Esophagus squamous epithelium (tissue), 5 donors: ENCODE results near the gene NR2F2. TPM values are rescaled to one million over a fixed set of nuclear protein-coding genes. Genes with fewer than 3 reads are reported as not detected.

Source experiments
- DNase-seq: peaks from one replicate; lab custom pipeline; 2025; lab: John Stamatoyannopoulos, UW
- H3K27ac ChIP-seq, 4 donors: fragments of 200-600 bp; sonication (generic); one replicate each; pipeline ENCODE4 v1.5.1; 2016 to 2019; ENCODE audit warnings: mild to moderate bottlenecking in 1 of 4
- H3K27me3 ChIP-seq, 4 donors: fragments of 200-600 bp; sonication (generic); 1 replicate in 3 of 4; 2 replicates in 1 of 4; pipeline versions ENCODE4 v1.5.1 to v1.6.0; 2017 to 2021; ENCODE audit warnings: antibody characterized with exemption in 1 of 4
- H3K36me3 ChIP-seq, 3 donors: fragments of 200-600 bp; sonication (generic); one replicate each; pipeline ENCODE4 v1.5.1; 2016 to 2019
- H3K4me1 ChIP-seq, 3 donors: fragments of 200-600 bp; sonication (generic); one replicate each; pipeline ENCODE4 v1.5.1; 2017 to 2019
- H3K4me3 ChIP-seq, 4 donors: fragments of 200-600 bp; sonication (generic); 1 replicate in 3 of 4; 2 replicates in 1 of 4; pipeline ENCODE4 v1.5.1; 2016 to 2019; ENCODE audit warnings: mild to moderate bottlenecking in 2 of 4, moderate library complexity in 1 of 4
- H3K9me3 ChIP-seq, 3 donors: fragments of 200-600 bp; sonication (generic); one replicate each; pipeline ENCODE4 v1.5.1; 2016 to 2019
- CTCF ChIP-seq, 6 experiments: fragments of 450-650 bp in 4 of 6; fragments of 200-600 bp in 2 of 6; sonication (generic) in 2 of 6; IDR thresholded peaks; one replicate each; pipeline ENCODE4 v1.5.1; 2016 to 2019; ENCODE audit warnings: antibody characterized with exemption in 6 of 6, mild to moderate bottlenecking in 4 of 6, moderate library complexity in 4 of 6
- POLR2A ChIP-seq, 4 donors: fragments of 450-650 bp; IDR thresholded peaks; one replicate each; pipeline ENCODE4 v1.6.1; 2017; ENCODE audit warnings: antibody characterized with exemption in 4 of 4, mild to moderate bottlenecking in 4 of 4, moderate library complexity in 3 of 4
- WGBS, 2 donors: methylation state at CpG; one replicate each; pipeline ENCODE4 v1.1.5; 2018; 5-methylcytosine and 5-hydroxymethylcytosine counted together
- intact Hi-C: fragments of 100-400 bp; cut with DNase I; formaldehyde crosslinking; loops from one replicate; pipeline ENCODE4 v1.15.0; 2022
- total RNA-seq, 4 donors: library from RNA; depleted of rRNA; stranded (reverse); fragments of >200 nt; gene quantifications; one replicate each; pipeline ENCODE4 v1.1.0, GENCODE V29; 2016
- donor health status: DM: yes; HTN: yes; CAD: no.

NR2F2 gene
- total RNA-seq, 4 donors from 2014 or later = 3.7 to 15.6 (median 6.4) TPM

DNA sequence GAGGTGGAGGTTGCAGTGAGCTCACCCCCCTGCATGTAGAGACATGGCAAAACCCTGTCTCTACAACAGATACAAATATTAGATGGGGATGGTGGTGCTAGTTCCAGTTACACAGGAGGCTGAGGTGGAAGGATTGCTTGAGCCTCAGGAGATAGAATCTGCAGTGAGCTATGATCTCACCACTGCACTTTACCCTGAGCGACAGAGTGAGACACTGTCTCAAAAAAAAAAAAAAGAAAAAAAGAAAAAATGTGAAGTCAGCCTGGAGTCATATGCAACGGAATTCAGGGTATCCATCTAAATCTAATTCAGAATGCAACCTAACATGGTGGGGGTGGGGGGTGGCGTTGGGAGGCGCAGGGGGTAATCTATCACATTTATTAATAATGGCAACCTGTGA lies 37.1 kb upstream of the NR2F2 start:
- H3K4me3 ChIP-seq = no peak overlapping the region
- TF ChIP-seq CTCF (IDR thresholded peaks at IDR 0.05) (no peak), POLR2A (IDR thresholded peaks at IDR 0.05) (no peak)
- DNase-seq = no peak
- 68 to 82% methylated on average over 3 to 4 of the region's 4 CpGs for WGBS, 2 donors
- H3K27me3 ChIP-seq = no peaks in the 10 kb centered on the region
- no peaks in the 10 kb centered on the region for H3K4me1 ChIP-seq
- intact Hi-C loops = no loop called here
- no peak overlapping the region for H3K27ac ChIP-seq
- H3K9me3 ChIP-seq = peaks cover 0 to 8% (median 0%) of the 10 kb centered on the region in 3 donors
- no peaks in the 10 kb centered on the region for H3K36me3 ChIP-seq

DNA sequence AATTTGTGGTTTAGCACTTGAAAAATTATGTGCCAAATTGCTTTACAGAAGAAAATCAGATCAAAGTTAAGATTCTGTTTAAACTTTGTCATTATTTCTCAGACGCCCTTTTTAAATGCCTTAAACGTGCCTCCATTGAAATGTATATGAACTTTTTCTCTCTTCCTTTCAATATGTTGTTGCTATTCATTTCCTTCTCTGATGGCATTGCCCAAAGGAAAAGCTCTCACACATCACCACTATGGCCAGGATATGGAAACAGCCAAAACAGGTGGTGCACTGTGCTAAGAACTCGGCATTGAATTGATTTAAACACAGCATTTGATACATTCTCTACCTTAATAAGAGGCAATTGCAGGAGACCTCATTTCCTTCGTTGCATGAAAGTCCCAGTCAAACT lies 35.7 kb upstream of the NR2F2 start:
- WGBS, 2 donors = 63 to 83% methylated on average over 4 of the region's 4 CpGs

DNA sequence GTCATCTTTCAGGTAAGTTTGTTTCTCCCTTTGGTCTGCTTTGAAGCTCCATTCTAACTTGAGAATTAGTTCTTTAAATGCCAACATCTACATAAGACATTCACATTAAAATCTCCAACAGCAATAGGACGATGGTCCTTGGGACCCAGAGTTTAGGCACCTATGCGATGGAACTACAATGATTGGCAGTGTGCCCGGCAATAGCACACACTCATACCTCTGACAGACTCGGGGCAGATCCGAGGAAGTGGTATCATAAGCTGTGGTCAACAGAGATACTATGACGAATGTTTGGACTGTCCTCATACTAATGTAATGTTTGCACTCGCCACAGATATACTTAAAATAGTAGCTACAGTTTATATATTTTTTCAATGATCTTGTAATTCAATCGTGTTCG lies 34.2 kb upstream of the NR2F2 start:
- TF ChIP-seq POLR2A (IDR thresholded peaks at IDR 0.05) (no peak), CTCF (IDR thresholded peaks at IDR 0.05) (no peak)
- WGBS, 2 donors = 72 to 81% methylated on average over 8 to 9 of the region's 9 CpGs
- intact Hi-C loops = no loop called here
- no peaks in the 10 kb centered on the region for H3K4me1 ChIP-seq
- no peaks in the 10 kb centered on the region for H3K27me3 ChIP-seq
- no peaks in the 10 kb centered on the region for H3K36me3 ChIP-seq
- no peak overlapping the region for H3K27ac ChIP-seq
- no peak for DNase-seq
- peaks cover 0 to 12% (median 0%) of the 10 kb centered on the region in 3 donors for H3K9me3 ChIP-seq
- H3K4me3 ChIP-seq = no peak overlapping the region

More for the DNA sequence above, 35.7 kb upstream of the NR2F2 start:
- DNase-seq = no peak
- Histone ChIP-seq H3K27ac (no peak overlapping the region), H3K9me3 (peaks cover 0 to 12% (median 0%) of the 10 kb centered on the region in 3 donors), H3K27me3 (no peaks in the 10 kb centered on the region), H3K4me3 (no peak overlapping the region), H3K36me3 (no peaks in the 10 kb centered on the region), H3K4me1 (no peaks in the 10 kb centered on the region)
- TF ChIP-seq CTCF (IDR thresholded peaks at IDR 0.05) (no peak), POLR2A (IDR thresholded peaks at IDR 0.05) (no peak)
- intact Hi-C loops = no loop called here

DNA sequence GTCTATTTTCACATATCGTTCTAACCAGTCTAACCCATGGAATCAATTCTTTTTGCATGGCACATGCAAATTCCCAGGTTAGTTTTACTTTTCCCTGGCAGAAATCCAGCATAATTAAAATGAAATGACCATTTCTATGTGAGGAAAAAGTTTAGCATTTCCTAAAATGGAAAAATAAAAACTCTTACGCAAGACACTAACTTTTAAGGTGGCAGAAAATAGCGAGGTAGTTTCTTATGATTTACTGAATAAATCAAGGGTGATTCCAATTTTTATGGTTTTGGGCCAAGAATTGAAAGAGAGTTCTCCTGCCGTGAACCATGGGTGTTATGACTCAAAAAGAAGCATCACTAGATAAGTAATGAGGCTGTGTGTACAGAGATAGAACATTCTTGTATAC lies 32.7 kb upstream of the NR2F2 start:
- no peak overlapping the region for H3K27ac ChIP-seq
- H3K36me3 ChIP-seq = no peaks in the 10 kb centered on the region
- no peak overlapping the region for H3K4me3 ChIP-seq
- H3K27me3 ChIP-seq = no peaks in the 10 kb centered on the region
- intact Hi-C loops = no loop called here
- no peaks in the 10 kb centered on the region for H3K4me1 ChIP-seq
- no peak for DNase-seq
- WGBS, 2 donors = 83 to 85% methylated on average over 4 of the region's 4 CpGs
- TF ChIP-seq POLR2A (IDR thresholded peaks at IDR 0.05) (no peak), CTCF (IDR thresholded peaks at IDR 0.05) (no peak)
- peaks cover 0 to 12% (median 0%) of the 10 kb centered on the region in 3 donors for H3K9me3 ChIP-seq

DNA sequence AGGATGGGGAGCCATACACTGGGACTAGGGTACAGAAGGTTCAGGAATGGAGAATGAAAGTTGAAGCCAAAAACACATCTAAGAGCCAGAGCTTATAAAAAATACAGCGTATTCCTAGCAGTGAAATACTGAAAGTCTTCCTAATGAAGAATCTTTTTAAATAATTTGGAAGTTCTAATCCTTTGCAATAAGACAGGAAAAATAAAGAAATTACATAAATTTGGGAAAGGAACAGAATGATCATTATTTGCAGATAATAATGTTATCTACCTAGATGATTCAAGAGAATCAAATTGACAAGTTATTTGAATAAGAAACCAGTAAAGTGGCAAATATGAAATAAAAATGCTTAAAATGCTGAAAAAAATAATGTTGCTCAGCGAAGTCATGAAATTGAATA lies 32.3 kb upstream of the NR2F2 start:
- Histone ChIP-seq H3K4me1 (no peaks in the 10 kb centered on the region), H3K9me3 (peaks cover 0 to 12% (median 0%) of the 10 kb centered on the region in 3 donors), H3K27ac (no peak overlapping the region), H3K36me3 (no peaks in the 10 kb centered on the region), H3K4me3 (no peak overlapping the region), H3K27me3 (no peaks in the 10 kb centered on the region)
- DNase-seq = no peak
- 81 to 82% methylated on average over 2 of the region's 2 CpGs for WGBS, 2 donors
- TF ChIP-seq POLR2A (IDR thresholded peaks at IDR 0.05) (no peak), CTCF (IDR thresholded peaks at IDR 0.05) (no peak)
- intact Hi-C loops = no loop called here
